Measurements from ENCODE around the gene DISC1.

- TF ChIP-seq CTCF (IDR thresholded peaks at IDR 0.05), result no peak
- no peak for TF ChIP-seq EZH2 (IDR thresholded peaks at IDR 0.05; ENCODE audit: borderline replicate concordance, insufficient read depth, low read depth, low read length, poor library complexity, severe bottlenecking)
Observed at GRCh38 chr1:231676487-231676886, 49.9 kb downstream of the DISC1 start.
